ENCODE results near the gene MPL.
A peak's percentile ranks its signal among the peaks of the same experiment; 100 is the strongest.
"Not testable (repeated sequence)": the region's sequence is repeated elsewhere in the genome, so short reads cannot be mapped to it uniquely, and the experiment has no call there.

MPL gene

GRCh38 chr1:43382027-43382779, 44.6 kb downstream of the MPL start:
- no peak for DNase-seq

GRCh38 chr1:43383449-43383848, 45.8 kb downstream of the MPL start:
- DNase-seq: no peak

- DNase-seq: no peak
Measured at GRCh38 chr1:43386676-43387075, 49.1 kb downstream of the MPL start.

- no peak for DNase-seq
Measured at GRCh38 chr1:43387976-43388599, 50.5 kb downstream of the MPL start.

- no peak for DNase-seq
Measured at GRCh38 chr1:43388613-43389012, 51.0 kb downstream of the MPL start.

GRCh38 chr1:43389326-43390313, 52.0 kb downstream of the MPL start, which contains the start of the genes MED8 and SZT2:
Gene MED8, minus strand, starts transcription at chr1:43389800. Its CDS starts 36 bp downstream, at chr1:43389764.
Gene SZT2, plus strand, starts transcription at chr1:43389899. Its CDS starts 70 bp downstream, at chr1:43389969.
- peak; percentile 95 for DNase-seq

GRCh38 chr1:43392702-43393101, 55.1 kb downstream of the MPL start:
- DNase-seq: no peak

- no peak for DNase-seq
Measured at GRCh38 chr1:43395523-43395922, 57.9 kb downstream of the MPL start.

GRCh38 chr1:43396059-43396458, 58.4 kb downstream of the MPL start:
- DNase-seq: no peak

- no peak for DNase-seq
Measured at GRCh38 chr1:43398227-43398626, 60.6 kb downstream of the MPL start.

- DNase-seq: not testable (repeated sequence)
Measured at GRCh38 chr1:43400441-43400840, 62.8 kb downstream of the MPL start.

- DNase-seq: no peak
Measured at GRCh38 chr1:43402089-43402865, 64.7 kb downstream of the MPL start.
